ENCODE data around the gene MAP3K19. TPM values are rescaled to one million over a fixed set of nuclear protein-coding genes. Genes with fewer than 3 reads are reported as not detected.

Gene MAP3K19
- total RNA-seq, 2 donors from 2014 or later = 0.13 TPM; not detected in 1

DNA sequence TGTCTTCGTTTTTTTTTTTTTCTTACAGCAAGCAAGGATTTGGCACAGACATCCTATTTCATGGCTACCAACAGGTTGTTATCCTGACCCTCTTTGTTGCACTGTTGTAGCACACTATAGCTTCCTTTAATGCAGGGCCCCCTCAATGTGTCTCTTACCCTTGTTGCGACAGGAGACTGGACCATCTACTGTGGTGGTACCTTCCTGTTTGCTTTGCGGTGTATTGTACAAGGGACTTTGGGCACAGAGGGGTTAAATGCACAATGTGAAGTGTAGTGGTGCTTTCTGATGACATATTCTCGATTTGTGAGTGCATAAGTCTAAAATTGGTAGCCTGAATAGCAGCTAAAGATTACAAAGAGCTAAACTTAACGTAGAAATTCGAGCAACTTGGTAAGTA, 101.2 kb downstream of the MAP3K19 start:
- H3K36me3 Mint-ChIP-seq (ENCODE audit: low read depth) = peaks cover 93% of the 10 kb centered on the region
- peaks cover 14% of the 10 kb centered on the region for H3K4me1 Mint-ChIP-seq
- H3K4me3 Mint-ChIP-seq = no peak overlapping the region
- no peaks in the 10 kb centered on the region for H3K9me3 Mint-ChIP-seq
- ATAC-seq (replicated peaks) = no peak
- no peaks in the 10 kb centered on the region for H3K27me3 Mint-ChIP-seq
- H3K27ac Mint-ChIP-seq = no peak overlapping the region

DNA sequence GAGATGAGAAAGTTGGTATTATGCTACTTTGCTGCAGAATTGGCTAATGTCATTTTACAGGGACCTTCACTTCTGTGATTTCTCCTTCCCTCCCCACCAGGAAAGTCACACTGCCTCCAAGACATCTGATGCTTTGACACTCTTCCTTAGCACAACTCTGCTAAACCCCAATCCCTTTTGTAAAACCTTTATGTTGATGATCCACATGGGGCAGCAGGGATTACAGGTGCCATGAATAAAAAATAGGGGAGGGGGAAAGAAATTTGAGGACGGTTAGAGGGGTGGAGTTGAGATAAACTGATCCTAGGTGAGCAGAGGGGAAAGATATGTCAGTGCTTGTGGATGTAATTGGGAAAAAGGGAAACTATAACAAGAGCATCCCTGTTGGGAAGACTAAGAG, 102.3 kb downstream of the MAP3K19 start:
- H3K9me3 Mint-ChIP-seq = no peaks in the 10 kb centered on the region

DNA sequence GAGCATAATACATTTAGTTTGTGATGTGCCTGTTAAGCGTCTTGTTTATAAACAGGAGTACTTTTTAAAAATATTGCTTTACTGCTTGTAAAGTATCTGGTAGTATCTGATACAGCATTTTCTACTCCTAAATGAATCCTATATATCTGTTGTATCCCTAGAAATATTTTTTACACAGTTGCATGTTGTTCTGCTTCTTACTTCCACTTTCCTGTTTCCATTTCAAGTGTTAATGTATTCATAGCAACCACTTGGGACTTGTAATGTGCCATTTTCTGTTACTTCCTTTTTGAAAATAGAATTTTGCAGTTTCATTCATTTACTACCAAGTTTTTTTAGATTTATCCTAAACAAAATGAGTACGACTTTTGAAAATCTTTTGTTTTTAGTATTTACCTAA, 103.7 kb downstream of the MAP3K19 start:
- no peak for ATAC-seq (replicated peaks)
- Mint-ChIP-seq H3K27me3 (no peaks in the 10 kb centered on the region), H3K4me3 (no peak overlapping the region), H3K9me3 (no peaks in the 10 kb centered on the region), H3K4me1 (peaks cover 8% of the 10 kb centered on the region), H3K27ac (no peak overlapping the region), H3K36me3 (ENCODE audit: low read depth) (peaks cover 93% of the 10 kb centered on the region)

More for the DNA sequence above, 102.3 kb downstream of the MAP3K19 start:
- ATAC-seq (replicated peaks) = no peak
- Mint-ChIP-seq H3K4me3 (no peak overlapping the region), H3K36me3 (ENCODE audit: low read depth) (peaks cover 93% of the 10 kb centered on the region), H3K27me3 (no peaks in the 10 kb centered on the region), H3K27ac (peak overlapping the region; percentile 42), H3K4me1 (peaks cover 11% of the 10 kb centered on the region)

DNA sequence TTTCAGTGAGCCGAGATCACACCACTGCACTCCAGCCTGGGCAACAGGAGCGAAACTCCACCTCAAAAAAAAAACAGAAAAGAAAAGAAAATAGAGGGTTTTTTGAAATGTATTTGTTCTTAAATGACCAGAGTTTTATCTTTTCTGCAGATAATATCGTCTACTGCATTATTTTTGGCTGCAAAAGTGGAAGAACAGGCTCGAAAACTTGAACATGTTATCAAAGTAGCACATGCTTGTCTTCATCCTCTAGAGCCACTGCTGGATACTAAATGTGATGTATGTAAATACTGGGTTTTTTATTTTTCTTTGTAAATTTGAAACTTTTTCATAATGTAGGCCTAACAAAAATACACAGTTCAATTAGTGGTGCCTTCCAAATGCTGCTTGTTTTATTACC, 110.6 kb downstream of the MAP3K19 start:
- Mint-ChIP-seq H3K9me3 (no peaks in the 10 kb centered on the region), H3K4me1 (peaks cover 13% of the 10 kb centered on the region), H3K27ac (no peak overlapping the region), H3K36me3 (ENCODE audit: low read depth) (peaks cover 97% of the 10 kb centered on the region), H3K4me3 (no peak overlapping the region), H3K27me3 (no peaks in the 10 kb centered on the region)
- no peak for ATAC-seq (replicated peaks)

DNA sequence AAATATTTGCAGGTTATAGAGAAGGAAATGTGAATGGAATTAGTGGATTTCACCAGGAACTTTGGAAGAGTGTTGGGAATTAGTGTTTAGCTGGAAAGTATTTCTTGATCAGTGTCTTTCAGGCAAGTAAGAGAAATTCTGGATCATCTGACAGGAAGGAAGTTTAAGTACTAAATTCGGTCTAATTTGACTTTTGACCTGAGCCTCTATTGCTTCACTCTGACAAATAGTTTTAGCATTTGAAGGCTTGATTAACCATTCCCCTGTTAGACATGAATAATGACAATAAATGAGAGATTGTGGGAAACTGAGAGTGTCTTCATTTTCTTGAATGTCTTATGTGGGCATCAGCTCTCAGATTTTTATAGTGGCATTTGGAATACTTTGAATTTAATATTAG, 112.6 kb downstream of the MAP3K19 start:
- Mint-ChIP-seq H3K4me1 (peaks cover 24% of the 10 kb centered on the region), H3K27ac (peak overlapping the region; percentile 25), H3K36me3 (ENCODE audit: low read depth) (peaks cover 99% of the 10 kb centered on the region), H3K9me3 (no peaks in the 10 kb centered on the region), H3K27me3 (no peaks in the 10 kb centered on the region), H3K4me3 (peak overlapping the region; percentile 5)
- no peak for ATAC-seq (replicated peaks)

DNA sequence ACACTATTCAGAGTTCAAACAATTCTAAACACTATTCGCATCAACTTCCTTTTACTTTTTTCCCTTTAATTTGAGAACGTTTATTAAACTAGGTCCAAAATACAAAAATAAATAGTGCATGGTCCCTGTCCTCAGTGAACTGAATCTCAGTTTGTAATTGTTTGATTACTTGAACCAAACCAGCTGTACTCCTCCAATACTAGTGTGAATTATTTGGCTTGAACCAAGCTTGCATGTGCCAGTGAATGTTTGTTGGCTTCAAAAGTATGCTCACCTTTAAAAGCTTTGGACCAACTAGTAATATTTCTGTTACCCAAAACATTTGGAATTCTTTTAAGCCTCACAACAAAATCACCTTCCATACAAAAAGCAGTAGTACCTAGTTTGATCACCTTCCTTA, 113.1 kb downstream of the MAP3K19 start:
- H3K4me1 Mint-ChIP-seq = peaks cover 24% of the 10 kb centered on the region
- H3K27ac Mint-ChIP-seq = peak overlapping the region; percentile 25
- no peaks in the 10 kb centered on the region for H3K9me3 Mint-ChIP-seq
- peaks cover 99% of the 10 kb centered on the region for H3K36me3 Mint-ChIP-seq (ENCODE audit: low read depth)
- H3K27me3 Mint-ChIP-seq = no peaks in the 10 kb centered on the region
- H3K4me3 Mint-ChIP-seq = peak overlapping the region; percentile 5
- no peak for ATAC-seq (replicated peaks)

- H3K36me3 Mint-ChIP-seq (ENCODE audit: low read depth) = peaks cover 97% of the 10 kb centered on the region
- peak overlapping the region; percentile 5 for H3K4me3 Mint-ChIP-seq
- peak overlapping the region; percentile 25 for H3K27ac Mint-ChIP-seq
- ATAC-seq (replicated peaks) = no peak
- no peaks in the 10 kb centered on the region for H3K27me3 Mint-ChIP-seq
- H3K4me1 Mint-ChIP-seq = peaks cover 24% of the 10 kb centered on the region
- no peaks in the 10 kb centered on the region for H3K9me3 Mint-ChIP-seq
Measured at GRCh38 chr2:134933732-134934131, 113.5 kb downstream of the MAP3K19 start.

- H3K27me3 Mint-ChIP-seq = no peaks in the 10 kb centered on the region
- H3K4me3 Mint-ChIP-seq = no peak overlapping the region
- H3K9me3 Mint-ChIP-seq = no peaks in the 10 kb centered on the region
- ATAC-seq (replicated peaks) = no peak
- peaks cover 95% of the 10 kb centered on the region for H3K36me3 Mint-ChIP-seq (ENCODE audit: low read depth)
- peak overlapping the region; percentile 35 for H3K27ac Mint-ChIP-seq
- peaks cover 29% of the 10 kb centered on the region for H3K4me1 Mint-ChIP-seq
Measured at GRCh38 chr2:134932864-134933526, 114.3 kb downstream of the MAP3K19 start.

GRCh38 chr2:134927195-134927594, 120.1 kb downstream of the MAP3K19 start:
- Mint-ChIP-seq H3K27ac (no peak overlapping the region), H3K27me3 (no peaks in the 10 kb centered on the region), H3K9me3 (peaks cover 3% of the 10 kb centered on the region), H3K4me1 (peaks cover 47% of the 10 kb centered on the region), H3K36me3 (ENCODE audit: low read depth) (peaks cover 91% of the 10 kb centered on the region), H3K4me3 (no peak overlapping the region)
- peak; percentile 46 for ATAC-seq (replicated peaks)

DNA sequence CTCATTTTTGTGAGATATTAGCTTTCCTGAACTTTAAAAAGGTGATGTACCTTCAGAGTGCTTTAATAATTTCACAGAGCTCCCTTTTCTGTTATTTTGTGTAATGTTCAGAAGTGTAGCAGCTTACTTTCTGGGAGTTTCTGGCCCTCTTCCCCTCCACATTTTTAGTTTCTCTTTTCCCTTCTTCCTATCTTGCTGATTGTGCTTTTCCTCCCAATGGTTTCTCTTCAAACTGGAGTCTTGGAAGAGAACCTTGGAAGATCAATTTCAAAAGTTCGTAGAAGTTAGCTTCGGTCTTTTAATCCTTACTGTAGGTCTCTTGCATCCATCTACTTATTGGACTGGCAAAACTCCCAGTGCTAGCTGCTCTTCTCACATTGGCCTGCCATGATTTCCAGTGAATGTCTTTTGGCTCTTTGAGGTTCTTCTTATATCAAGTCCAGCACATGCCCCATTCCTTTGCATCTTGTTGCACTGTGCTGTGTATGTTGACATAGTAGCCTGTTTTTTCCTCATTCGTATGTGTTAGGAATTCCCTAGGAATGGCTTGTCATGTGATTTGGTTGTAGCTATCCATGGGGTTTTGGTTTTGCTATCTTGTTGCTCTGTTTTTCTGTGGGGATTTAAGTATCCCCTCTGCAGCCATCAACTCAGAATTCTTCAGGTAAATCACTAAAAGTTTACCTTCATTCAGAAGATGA, 120.9 kb downstream of the MAP3K19 start:
- ATAC-seq (replicated peaks) = no peak
- H3K27me3 Mint-ChIP-seq = no peaks in the 10 kb centered on the region
- peak overlapping the region; percentile 79 for H3K27ac Mint-ChIP-seq
- peaks cover 45% of the 10 kb centered on the region for H3K4me1 Mint-ChIP-seq
- peak overlapping the region; percentile 50 for H3K4me3 Mint-ChIP-seq
- peaks cover 90% of the 10 kb centered on the region for H3K36me3 Mint-ChIP-seq (ENCODE audit: low read depth)
- peaks cover 3% of the 10 kb centered on the region for H3K9me3 Mint-ChIP-seq

GRCh38 chr2:134924912-134925311, 122.3 kb downstream of the MAP3K19 start:
- Mint-ChIP-seq H3K27me3 (no peaks in the 10 kb centered on the region), H3K27ac (peak overlapping the region; percentile 25), H3K9me3 (peaks cover 3% of the 10 kb centered on the region), H3K36me3 (ENCODE audit: low read depth) (peaks cover 89% of the 10 kb centered on the region), H3K4me1 (peaks cover 42% of the 10 kb centered on the region), H3K4me3 (peak overlapping the region; percentile 50)
- ATAC-seq (replicated peaks) = no peak

GRCh38 chr2:134919341-134920210, 127.7 kb downstream of the MAP3K19 start:
- H3K27me3 Mint-ChIP-seq = no peaks in the 10 kb centered on the region

DNA sequence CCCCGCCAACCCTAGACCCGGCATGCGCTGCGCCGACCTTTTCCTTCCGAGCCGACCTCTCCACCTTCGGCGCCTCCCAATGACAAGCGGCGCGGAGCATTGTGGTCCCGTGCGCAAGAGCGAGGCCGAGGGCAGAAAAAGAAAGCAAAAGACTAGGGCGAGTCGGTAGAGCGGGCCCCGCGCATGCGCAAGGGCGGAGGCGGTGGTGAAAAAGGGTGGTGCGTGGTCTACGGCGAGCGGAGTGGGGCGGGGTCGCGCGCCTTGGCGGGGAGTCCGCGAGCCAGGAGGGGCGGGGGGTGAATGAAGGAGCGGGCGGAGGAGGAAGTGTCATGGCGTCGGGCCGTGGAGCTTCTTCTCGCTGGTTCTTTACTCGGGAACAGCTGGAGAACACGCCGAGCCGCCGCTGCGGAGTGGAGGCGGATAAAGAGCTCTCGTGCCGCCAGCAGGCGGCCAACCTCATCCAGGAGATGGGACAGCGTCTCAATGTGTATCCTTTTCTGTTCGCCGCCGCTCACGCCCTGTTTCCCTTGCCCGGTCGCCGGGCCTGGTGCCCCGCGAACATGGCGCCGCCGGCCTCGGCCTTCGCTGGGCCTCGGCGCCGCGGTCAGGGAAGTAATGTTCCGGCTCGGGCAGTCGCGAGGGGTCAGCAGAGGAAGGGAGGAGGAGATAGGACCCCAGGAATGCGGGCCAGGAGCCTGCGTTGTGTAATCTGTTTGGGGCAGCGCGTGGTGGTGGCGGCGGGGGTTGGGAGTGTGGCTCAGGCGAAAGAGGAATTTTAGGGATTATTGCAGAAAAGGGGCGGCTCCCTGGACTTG, 128.5 kb downstream of the MAP3K19 start, which contains the start of gene CCNT2:
TSS of gene CCNT2 (plus strand) at position 297 of the 815 bp plus-strand sequence. CDS start at position 330, 33 bp downstream.
- Mint-ChIP-seq H3K27me3 (no peaks in the 10 kb centered on the region), H3K36me3 (ENCODE audit: low read depth) (peaks cover 57% of the 10 kb centered on the region), H3K27ac (peak within 1 kb of the TSS; percentile 93), H3K4me3 (peak within 1 kb of the TSS; percentile 98), H3K4me1 (peaks cover 10% of the 10 kb centered on the region), H3K9me3 (no peaks in the 10 kb centered on the region)
- peak; percentile 88 for ATAC-seq (replicated peaks)

More at GRCh38 chr2:134919341-134920210, 127.7 kb downstream of the MAP3K19 start:
- Mint-ChIP-seq H3K4me1 (peaks cover 16% of the 10 kb centered on the region), H3K27ac (peak overlapping the region; percentile 93), H3K36me3 (ENCODE audit: low read depth) (peaks cover 66% of the 10 kb centered on the region), H3K9me3 (no peaks in the 10 kb centered on the region), H3K4me3 (peak overlapping the region; percentile 98)
- ATAC-seq (replicated peaks) = no peak
